ENCODE data around the gene PCDH7.

GRCh38 chr4:30770812-30771211, 50.6 kb downstream of the PCDH7 start:
- no peak for TF ChIP-seq CTCF (conservative IDR thresholded peaks at IDR 0.05; ENCODE audit: low read depth, low read length)
- no peak for TF ChIP-seq EZH2 (IDR thresholded peaks at IDR 0.05; ENCODE audit: low read length, unreplicated experiment)
- TF ChIP-seq EZH2phosphoT487 (IDR thresholded peaks at IDR 0.05; ENCODE audit: borderline replicate concordance, low read length), result no peak

Data from PC-3 (cell line).